Stimulated activated CD8-positive, alpha-beta memory T cell treated with anti-CD3 and anti-CD28 coated beads, Interleukin-7, amount 100 ng/mL, for 24 hours (primary cell): ENCODE results near the gene UBFD1.
A peak's percentile ranks its signal among the peaks of the same experiment; 100 is the strongest.
"Not testable (repeated sequence)": the region's sequence is repeated elsewhere in the genome, so short reads cannot be mapped to it uniquely, and the experiment has no call there.

Experiments
- DNase-seq: peaks from one replicate; pipeline ENCODE4 v3.0.0-alpha.2; 2020; ENCODE audit warnings: low read depth

The UBFD1 gene

GRCh38 chr16:23556881-23557778, at the start of gene UBFD1, which contains the start of gene EARS2:
TSS of gene UBFD1 (plus strand) at chr16:23557727. CDS start at chr16:23557743, 16 bp downstream.
TSS of gene EARS2 (minus strand) at chr16:23557350. CDS start at chr16:23557343, 7 bp downstream.
- DNase-seq, result peak; percentile 98

DNA sequence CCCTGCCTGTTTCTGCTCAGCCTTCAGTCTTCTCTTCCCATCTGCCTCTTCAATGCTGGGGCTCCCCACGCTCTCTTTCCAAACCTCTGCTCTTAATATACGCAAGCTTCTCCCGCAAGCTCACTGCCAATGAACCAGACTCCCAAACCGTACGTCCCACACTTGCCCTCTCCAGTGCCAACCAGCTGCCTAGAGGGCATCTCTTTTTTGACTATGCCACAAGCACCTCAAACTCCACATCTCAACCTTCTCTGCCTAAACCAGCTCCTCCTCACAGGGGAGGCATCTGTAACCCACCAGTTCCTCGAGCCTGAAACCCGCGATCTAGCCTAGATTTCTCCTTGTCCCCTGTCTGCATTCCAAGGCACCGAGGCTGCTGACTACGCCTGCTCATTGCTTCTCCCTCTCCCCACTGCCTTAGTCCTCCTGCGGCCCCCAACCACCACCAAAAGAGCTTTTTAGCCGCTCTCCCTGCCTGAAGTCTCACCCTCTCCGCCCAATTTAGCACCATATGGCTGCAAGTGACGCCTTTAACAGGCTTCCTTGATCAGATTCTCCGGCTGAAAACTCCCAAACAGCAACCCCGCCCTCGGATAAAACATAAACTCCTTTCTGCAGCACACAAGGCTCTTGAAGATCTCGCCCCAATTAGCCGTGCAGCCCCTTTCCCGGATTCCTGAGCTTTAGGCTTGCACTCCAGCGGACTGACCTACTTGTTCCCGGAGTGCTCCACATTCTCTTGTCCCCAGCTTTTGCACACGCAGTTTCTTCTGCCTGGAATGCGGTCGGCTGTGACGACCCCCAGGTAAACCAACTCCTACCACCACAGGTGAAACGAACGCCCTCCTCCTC, 48.7 kb upstream of the UBFD1 start:
- no peak for DNase-seq

DNA sequence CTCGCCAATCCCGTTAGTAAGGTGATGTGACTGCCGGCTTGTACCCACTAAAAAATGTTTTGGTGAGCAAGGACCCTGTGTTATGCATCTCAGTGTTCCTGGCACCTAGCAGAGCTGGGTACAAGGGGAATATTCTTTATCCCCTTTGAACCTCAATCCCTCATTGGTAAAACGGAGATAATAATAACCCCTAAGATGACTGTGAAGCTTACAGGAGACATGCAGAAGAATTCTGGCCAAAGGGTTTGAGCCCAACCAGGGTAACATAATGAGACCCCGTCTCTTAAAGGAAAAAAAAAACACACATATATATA, 48.1 kb upstream of the UBFD1 start:
- no peak for DNase-seq

DNA sequence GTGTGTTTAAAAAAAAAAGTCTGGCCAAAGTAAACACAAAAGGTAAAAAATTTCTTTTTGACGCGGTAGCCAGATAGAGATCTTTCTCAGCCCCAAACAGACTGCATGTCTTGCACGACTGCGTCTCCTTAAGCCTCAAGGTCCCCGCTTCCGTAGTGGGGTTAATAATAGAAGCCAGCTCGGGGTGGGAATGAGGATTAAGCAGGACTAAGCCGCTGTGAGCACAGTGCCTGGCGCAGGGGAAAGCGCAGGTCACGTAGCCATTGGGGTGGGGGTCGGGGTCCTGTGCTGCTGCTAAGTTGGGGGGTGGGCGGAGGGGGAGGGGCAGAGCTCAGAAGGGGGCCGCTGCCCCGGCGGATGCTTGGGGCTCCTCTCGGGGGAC, 47.8 kb upstream of the UBFD1 start:
- no peak for DNase-seq

DNA sequence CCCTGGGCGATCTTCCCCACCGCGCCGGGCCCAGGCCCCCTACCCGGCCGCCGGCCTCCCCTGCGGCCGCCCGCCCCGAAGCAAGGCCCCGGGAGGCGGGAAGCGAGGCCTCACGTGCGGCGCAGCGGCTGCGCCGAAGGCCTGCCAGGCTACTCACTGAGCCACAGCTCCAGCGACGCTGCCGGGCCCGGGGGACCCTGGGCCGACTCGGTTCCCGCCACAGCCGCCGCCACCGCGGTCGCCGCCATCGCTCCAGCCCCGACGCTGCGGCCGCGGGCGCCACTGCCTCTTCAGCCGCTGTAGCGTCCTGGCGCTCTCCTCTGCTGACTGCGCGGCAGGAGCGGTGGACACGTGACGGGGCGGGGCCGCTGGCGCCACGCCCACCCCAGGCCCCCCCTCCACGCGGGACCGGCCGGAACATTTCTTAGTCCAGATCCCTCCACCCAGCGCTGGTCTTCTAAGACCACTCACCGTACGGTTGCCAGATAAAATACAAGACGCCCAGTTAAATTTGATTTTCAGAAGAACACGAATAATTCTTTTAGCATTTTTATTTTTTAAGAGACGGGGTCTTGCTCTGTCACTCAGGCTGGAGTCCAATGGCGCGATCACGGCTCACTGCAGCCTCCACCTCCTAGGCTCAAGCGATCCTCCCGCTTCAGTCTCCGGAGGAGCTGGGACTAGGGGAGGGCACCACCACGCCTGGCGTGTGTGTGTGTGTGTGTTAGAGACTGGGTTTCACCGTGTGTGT, 47.2 kb upstream of the UBFD1 start, which contains the start of gene GGA2:
Gene GGA2, minus strand, starts transcription at position 331 of the 751 bp plus-strand sequence. Its CDS starts 83 bp downstream, at position 248.
- peak; percentile 61 for DNase-seq

- DNase-seq, result not testable (repeated sequence)
These were observed 46.6 kb upstream of the UBFD1 start for GRCh38 chr16:23510915-23511270.

DNA sequence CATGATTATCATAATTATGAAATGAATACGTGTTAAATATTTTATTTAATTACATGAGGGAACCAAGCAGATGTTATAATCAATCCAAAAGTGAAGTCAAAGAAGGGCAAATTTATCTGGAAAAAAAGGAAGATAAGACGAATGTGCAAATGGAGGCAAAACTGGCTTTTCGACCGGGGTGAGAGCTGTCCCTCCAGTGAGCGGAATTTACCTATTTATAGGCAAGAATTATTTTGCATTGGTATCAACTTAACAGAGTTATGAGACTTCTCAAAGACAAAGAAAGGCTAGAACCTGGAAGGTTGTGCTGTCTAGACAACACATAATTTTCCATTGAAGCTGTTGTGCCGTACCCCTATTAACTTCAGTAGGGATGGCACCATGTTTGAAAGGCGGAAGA, 45.8 kb upstream of the UBFD1 start:
- no peak for DNase-seq

DNA sequence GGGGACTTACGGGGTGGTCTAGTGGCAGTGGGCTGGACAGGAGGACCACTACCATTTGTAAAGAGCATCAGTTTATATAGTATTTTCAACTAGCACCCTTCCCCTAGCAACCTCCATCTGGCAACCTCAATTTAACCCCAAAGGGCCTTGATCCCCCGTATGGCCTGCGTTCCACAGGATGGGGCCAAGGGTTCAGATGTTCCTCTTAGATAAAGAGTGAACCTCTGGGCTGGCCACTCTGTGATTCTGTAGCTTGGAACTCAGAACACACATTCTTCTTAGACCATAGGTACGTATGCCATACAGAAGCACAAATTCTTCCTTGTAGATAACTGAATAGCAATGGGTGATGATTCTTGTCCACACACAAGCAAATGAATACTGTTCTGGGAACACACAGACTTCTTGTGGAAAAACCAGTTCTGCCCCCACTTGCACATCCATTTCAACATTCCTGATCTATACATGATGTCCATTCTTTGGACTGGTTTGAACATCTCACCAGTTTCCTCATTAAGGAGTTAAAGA, 45.3 kb upstream of the UBFD1 start:
- DNase-seq, result no peak

- DNase-seq, result no peak
These were observed 43.0 kb upstream of the UBFD1 start for GRCh38 chr16:23514381-23515152.

- DNase-seq, result no peak
These were observed 41.6 kb upstream of the UBFD1 start for GRCh38 chr16:23515881-23516280.

- DNase-seq, result no peak
These were observed 41.0 kb upstream of the UBFD1 start for GRCh38 chr16:23516366-23517137.

DNA sequence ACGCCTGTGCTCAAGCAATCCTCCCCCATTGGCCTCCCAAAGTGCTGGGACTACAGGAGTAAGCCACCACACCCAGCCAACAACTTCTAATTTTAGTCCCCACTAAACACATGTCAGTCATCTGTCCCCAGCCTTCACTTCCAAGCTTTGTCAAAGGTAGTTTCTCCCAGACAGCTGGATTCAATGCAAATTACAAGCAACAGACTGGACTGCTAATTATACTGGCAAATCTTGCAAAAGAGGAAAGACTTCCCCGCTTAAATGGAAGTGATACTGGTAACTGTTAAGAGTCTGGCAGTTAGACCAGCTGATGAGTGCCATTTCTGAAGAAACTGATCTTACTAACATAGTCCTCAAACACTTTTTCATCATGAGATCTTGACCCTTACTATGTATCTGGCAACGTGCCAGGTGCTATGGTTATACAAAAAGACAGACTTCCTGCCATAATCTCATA, 39.1 kb upstream of the UBFD1 start:
- no peak for DNase-seq

GRCh38 chr16:23519282-23519681, 38.2 kb upstream of the UBFD1 start:
- no peak for DNase-seq

DNA sequence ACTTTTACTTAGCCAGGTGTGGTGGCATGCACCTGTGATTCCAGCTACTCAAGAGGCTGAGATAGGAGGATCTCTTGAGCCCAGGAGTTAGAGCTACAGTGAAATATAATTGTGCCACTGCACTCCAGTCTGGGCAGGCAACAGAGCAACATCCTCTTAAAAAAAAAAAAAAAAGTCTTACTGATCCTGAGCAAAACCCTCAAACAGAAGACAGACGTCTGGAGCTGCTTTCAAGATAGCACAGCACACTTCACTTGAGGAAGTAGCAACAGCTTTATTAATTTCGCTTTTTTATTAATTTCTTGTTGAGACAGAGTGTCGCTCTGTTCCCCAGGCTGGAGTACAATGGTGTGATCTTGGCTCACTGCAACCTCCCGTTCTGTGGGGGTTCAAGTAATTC, 37.0 kb upstream of the UBFD1 start:
- no peak for DNase-seq

DNA sequence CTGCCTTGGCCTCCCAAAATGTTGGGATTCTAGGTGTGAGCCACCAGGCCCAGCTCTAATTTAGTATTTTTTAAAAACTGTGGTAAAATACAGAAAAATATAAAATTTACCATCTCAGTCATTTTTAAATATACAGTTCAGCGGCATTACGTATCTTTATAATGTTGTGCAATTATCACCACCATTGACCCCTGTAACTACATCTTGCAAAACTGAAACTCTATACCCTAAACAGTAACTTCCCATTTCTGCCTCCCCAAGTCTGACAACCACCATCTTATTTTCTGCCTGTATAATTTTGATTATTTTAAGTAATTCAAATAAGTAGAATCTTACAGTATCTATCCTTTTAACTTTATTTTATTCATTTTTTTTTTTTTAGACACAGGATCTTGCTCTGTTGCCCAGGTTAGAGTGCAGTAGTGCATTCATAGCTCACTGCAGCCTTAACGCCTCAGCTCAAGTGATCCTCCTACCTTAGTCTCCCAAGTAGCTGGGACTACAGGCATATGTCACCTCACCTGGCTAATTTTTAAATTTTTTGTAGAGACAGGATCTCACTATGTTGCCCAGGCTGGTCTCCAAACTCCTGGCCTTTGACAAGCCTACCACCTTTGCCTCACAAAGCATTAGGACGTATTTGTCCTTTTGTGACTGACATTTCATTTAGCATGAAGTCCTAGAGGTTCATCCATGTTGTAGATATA, 36.3 kb upstream of the UBFD1 start:
- no peak for DNase-seq

DNA sequence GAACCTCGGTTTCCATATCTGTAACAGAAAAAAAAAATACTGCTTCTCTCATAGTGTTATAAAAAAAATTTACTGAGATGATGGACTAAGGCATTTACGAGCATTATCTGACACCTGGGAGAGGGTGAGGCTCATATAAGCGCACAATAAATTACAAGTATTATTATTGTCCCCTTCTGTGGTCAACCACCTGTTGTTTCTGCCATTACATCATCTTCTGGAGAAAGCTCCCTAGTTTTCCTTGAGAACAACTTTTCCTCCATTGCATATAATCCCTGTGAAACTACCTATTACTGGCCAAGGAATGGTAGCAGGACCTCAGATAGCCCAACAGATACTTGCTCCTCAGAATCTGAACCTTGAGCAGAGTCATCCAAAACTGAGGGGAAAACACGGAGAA, 35.6 kb upstream of the UBFD1 start:
- DNase-seq, result no peak

- no peak for DNase-seq
These were observed 34.2 kb upstream of the UBFD1 start for GRCh38 chr16:23523321-23523720.

GRCh38 chr16:23523876-23524385, 33.6 kb upstream of the UBFD1 start:
- no peak for DNase-seq

DNA sequence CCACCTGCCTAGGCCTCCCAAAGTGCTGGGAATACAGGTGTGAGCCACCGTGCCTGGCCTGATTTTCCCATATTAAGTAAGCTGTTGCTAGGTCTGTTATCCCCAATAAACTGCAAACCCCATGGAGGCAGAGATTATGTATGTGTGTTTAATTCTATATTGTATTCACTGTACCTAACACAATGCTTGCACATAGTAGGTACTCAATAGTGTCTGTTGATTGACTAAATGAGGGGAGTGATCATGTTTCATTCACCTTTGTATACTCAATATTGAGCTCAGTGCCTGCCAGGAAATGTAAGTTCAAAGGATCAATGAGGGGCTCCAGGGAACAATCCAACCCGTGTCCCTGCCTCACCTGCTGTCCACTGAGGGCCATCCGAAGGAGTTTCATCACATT, 32.6 kb upstream of the UBFD1 start:
- DNase-seq, result no peak
